ENCODE data around the gene SLC5A7. TPM values are rescaled to one million over a fixed set of nuclear protein-coding genes. Genes with fewer than 3 reads are reported as not detected.

SLC5A7 gene
- total RNA-seq, 1 donor from 2014 or later, result not detected

Other genes with a start within 250 kb of the SLC5A7 start
- gene RGPD4, start 159.6 kb upstream of the SLC5A7 start, total RNA-seq, result under 0.01 TPM in 1 of 2 replicates, not detected in the other

Measured in renal cortical epithelial cell (primary cell).